Ramos (cell line): ENCODE measurements around the gene TOE1.

Source experiments
- in situ Hi-C: fragments of 300-500 bp; cut with MboI; formaldehyde crosslinking; loops from one replicate; pipeline ENCODE4 v1.14.3; 2022; ENCODE audit warnings: low sequenced_read_pairs; ENCODE audit not compliant: unreplicated experiment

Gene TOE1

DNA sequence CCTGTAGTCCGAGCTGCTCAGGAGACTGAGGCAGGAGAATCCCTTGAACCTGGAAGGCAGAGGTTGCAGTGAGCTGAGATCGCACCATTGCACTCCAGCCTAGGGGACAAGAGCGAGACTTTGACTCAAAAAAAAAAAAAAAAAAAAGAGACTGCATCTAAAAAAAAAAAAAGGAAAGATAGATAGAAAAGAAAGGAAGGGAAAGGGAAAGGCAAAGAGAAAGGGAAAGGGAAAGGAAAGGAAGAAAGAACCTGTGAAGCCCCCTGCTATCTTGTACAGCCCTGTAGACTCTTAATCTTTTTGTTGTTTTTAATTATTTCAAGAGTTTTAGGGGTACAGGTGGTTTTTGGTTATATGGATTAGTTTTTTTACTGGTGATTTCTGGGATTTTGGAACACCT, 46.2 kb downstream of the TOE1 start:
- in situ Hi-C loops: no loop called here
